Measurements from ENCODE around the gene LPP. TPM values are rescaled to one million over a fixed set of nuclear protein-coding genes. Genes with fewer than 3 reads are reported as not detected.

Gene LPP
- total and polyA plus RNA-seq, 2 of the 4 experiments (the other 2 are of a cell fraction): 16.0 to 130 TPM

- ATAC-seq (ENCODE audit: low read depth) (no peak), DNase-seq (no peak)
- Histone ChIP-seq H3K56ac (ENCODE audit: extremely low read depth, insufficient read depth, low read length) (no peak overlapping the region), H2BK20ac (ENCODE audit: low read depth, low read length) (no peak overlapping the region), H3K23ac (ENCODE audit: low read depth, low read length) (no peak overlapping the region), H3K4me1 (ENCODE audit: control insufficient read depth, insufficient read depth, low read length) (peaks cover 13% of the 10 kb centered on the region), H2BK120ac (ENCODE audit: low read depth, low read length) (no peak overlapping the region), H4K91ac (ENCODE audit: insufficient read depth, low read depth, low read length) (no peak overlapping the region), H2BK15ac (ENCODE audit: low read depth, low read length) (no peak overlapping the region), H2AK9ac (replicated peaks; ENCODE audit: low read depth, low read length, poor library complexity) (no peak overlapping the region), H4K20me1 (ENCODE audit: insufficient read depth, low read length) (peaks cover 50% of the 10 kb centered on the region), H3K79me1 (ENCODE audit: low read depth in 1 of 2, low read length in 2 of 2) (peaks cover 32 to 80% of the 10 kb centered on the region in 2 experiments), H3K9me3 (ENCODE audit: control insufficient read depth, insufficient read depth, low read length) (no peaks in the 10 kb centered on the region), H3K36me3 (ENCODE audit: control insufficient read depth, insufficient read depth, low read length) (peaks cover 2% of the 10 kb centered on the region; the same call in 1 of the 2 replicates), H3K18ac (ENCODE audit: low read depth, low read length) (no peak overlapping the region), H3K27ac (ENCODE audit: insufficient read depth, low read length) (no peak overlapping the region), H3K14ac (replicated peaks; ENCODE audit: low read depth, low read length) (peak overlapping the region; percentile 79; the same call in 1 of the 2 replicates), H3K9ac (ENCODE audit: low read depth, low read length) (no peak overlapping the region), H3K4me2 (ENCODE audit: low read depth, low read length) (no peak overlapping the region), H4K8ac (ENCODE audit: low read depth in 2 of 2, low read length in 2 of 2) (no peak overlapping the region), H2AK5ac (ENCODE audit: low read depth, low read length) (no peak overlapping the region), H4K5ac (ENCODE audit: low read depth, low read length) (no peak overlapping the region), H2BK5ac (ENCODE audit: low read depth, low read length, poor library complexity, severe bottlenecking) (no peak overlapping the region), H3K9me1 (ENCODE audit: insufficient read depth, low read length) (peaks cover 16% of the 10 kb centered on the region), H3K4ac (ENCODE audit: low read depth, low read length) (0 out of 2 replicates have a peak overlapping the region, but pooled peaks have one; percentile 19), H3K27me3 (ENCODE audit: control insufficient read depth, insufficient read depth, low read length) (no peaks in the 10 kb centered on the region), H2AFZ (replicated peaks; ENCODE audit: low read length, poor library complexity) (no peak overlapping the region), H3K4me3 (ENCODE audit: insufficient read depth, low read depth, low read length) (no peak overlapping the region)
- intact Hi-C loops (cut with micrococcal nuclease): no loop called here
- dilution Hi-C loops (cut with HindIII; ENCODE audit: low sequenced_read_pairs, unreplicated experiment): no loop called here
- CTCF ChIA-PET: interaction anchor here (0.5 kb wide), 2 partner anchors 14 to 121 kb away, joined by 3 read pairs; no protein-coding TSS in a partner anchor
- TF ChIP-seq CHD1 (IDR thresholded peaks at IDR 0.05; ENCODE audit: low read depth, low read length) (no peak), RFX5 (IDR thresholded peaks at IDR 0.05; ENCODE audit: low read depth, low read length) (no peak), USF2 (IDR thresholded peaks at IDR 0.05; ENCODE audit: low read depth, low read length) (no peak), RCOR1 (IDR thresholded peaks at IDR 0.05; ENCODE audit: insufficient replicate concordance, low read length) (no peak), MXI1 (IDR thresholded peaks at IDR 0.05; ENCODE audit: borderline replicate concordance, low read depth, low read length) (no peak), CEBPB (IDR thresholded peaks at IDR 0.05; ENCODE audit: low read depth, low read length) (no peak), MAFK (IDR thresholded peaks at IDR 0.05; ENCODE audit: low read depth, low read length) (no peak), SMC3 (IDR thresholded peaks at IDR 0.05; ENCODE audit: low read depth, low read length) (no peak), BHLHE40 (IDR thresholded peaks at IDR 0.05; ENCODE audit: low read depth, low read length) (no peak), FOS (IDR thresholded peaks at IDR 0.05; ENCODE audit: low read depth, low read length) (no peak), MAZ (IDR thresholded peaks at IDR 0.05; ENCODE audit: borderline replicate concordance, low read depth, low read length) (no peak), POLR2A (IDR thresholded peaks at IDR 0.05; ENCODE audit: low read depth, low read length) (no peak), NFE2L2 (IDR thresholded peaks at IDR 0.05; ENCODE audit: low read depth, low read length) (no peak), RAD21 (IDR thresholded peaks at IDR 0.05; ENCODE audit: low read length) (no peak), ELK1 (IDR thresholded peaks at IDR 0.05; ENCODE audit: borderline replicate concordance, low read depth, low read length) (no peak)
- WGBS, 2 experiments (ENCODE audit: extremely low coverage in 2 of 2, insufficient read length in 1 of 2): no CpG with 5 or more reads among the region's 5 CpGs
- in situ Hi-C loops (cut with MboI; ENCODE audit: low sequenced_read_pairs): no loop called here
- no TSS peak for BruUV-seq (replicated peaks)
- POLR2A ChIA-PET (ENCODE audit: unreplicated experiment): no interaction called here
Observed at GRCh38 chr3:188389711-188390342, 235.9 kb downstream of the LPP start.
